Kidney epithelial cell (primary cell): ENCODE results near the gene FBXO17. TPM values are rescaled to one million over a fixed set of nuclear protein-coding genes. Genes with fewer than 3 reads are reported as not detected.

Source experiments
- DNase-seq: peaks from one replicate; pipeline ENCODE4 v3.0.0-alpha.2; 2010; ENCODE audit warnings: low read depth
- H3K27me3 ChIP-seq: 2 replicates; pipeline ENCODE4 v1.6.0; 2011; ENCODE audit warnings: low read length; ENCODE audit not compliant: control insufficient read depth, insufficient read depth
- H3K36me3 ChIP-seq: 2 replicates; pipeline ENCODE4 v1.5.1; 2011; ENCODE audit warnings: low read length; ENCODE audit not compliant: control insufficient read depth, insufficient read depth
- H3K4me3 ChIP-seq: 2 replicates; pipeline ENCODE4 v1.5.1; 2011; ENCODE audit warnings: low read depth, mild to moderate bottlenecking, control low read depth, low read length
- total RNA-seq: library from RNA; depleted of rRNA; stranded (reverse); fragments of >200 nt; gene quantifications from 2 replicates; pipeline ENCODE4 v1.2.3, GENCODE V29; 2015
- TF ChIP-seq, protein P1 (sequence below): IDR thresholded peaks from 2 replicates; pipeline ENCODE4 v1.5.1; 2011; ENCODE audit warnings: mild to moderate bottlenecking, moderate library complexity, low read length, control low read depth, inconsistent platforms; ENCODE audit not compliant: insufficient read depth, poor library complexity, severe bottlenecking

The FBXO17 gene
- total RNA-seq, 1 donor from 2014 or later: 17.9 TPM

DNA sequence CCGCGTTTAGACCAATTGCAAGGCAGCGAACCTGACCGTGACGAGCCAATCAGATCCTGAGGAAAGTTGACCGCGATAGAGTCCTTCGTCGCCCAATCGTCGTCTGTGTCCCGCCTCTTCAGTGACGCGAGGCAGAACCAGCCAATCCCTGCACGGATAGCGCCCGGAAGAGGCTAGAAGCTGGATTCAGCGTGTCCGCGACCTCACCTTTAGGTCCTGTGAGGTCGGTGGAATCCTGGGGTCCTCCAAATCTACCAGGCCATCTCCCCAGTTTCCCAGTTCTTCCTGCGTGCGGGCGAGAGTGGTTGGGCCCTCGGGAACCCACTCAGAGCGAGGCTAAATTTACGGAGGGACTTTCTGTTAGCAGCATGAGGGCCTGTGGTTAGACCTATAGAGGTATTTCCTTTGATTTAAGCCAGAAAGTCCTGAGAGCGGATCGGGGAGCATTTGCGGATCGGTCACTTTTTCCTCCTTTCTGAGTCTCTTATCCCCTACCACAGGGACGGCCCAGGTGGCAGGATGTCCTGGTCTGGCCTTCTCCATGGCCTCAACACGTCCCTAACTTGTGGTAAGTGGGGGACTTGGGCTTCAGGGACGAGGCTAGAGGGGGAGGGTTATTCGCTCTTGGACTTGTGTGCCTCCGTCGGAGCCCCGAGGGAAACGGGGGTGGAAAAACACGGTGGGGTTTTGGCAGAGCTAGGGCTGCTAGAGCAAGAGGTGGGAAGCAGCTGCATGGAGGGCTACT lies 44.6 kb downstream of the FBXO17 start, which contains the start of gene MRPS12:
MRPS12 (plus strand) TSS at position 169 of the 745 bp plus-strand sequence; CDS start at position 520, 351 bp downstream.
- Histone ChIP-seq H3K36me3 (peaks cover 1% of the 10 kb centered on the region), H3K4me3 (peak within 1 kb of the TSS; percentile 51), H3K27me3 (no peaks in the 10 kb centered on the region)
- DNase-seq: peak; percentile 94
- TF ChIP-seq, protein P1, sequence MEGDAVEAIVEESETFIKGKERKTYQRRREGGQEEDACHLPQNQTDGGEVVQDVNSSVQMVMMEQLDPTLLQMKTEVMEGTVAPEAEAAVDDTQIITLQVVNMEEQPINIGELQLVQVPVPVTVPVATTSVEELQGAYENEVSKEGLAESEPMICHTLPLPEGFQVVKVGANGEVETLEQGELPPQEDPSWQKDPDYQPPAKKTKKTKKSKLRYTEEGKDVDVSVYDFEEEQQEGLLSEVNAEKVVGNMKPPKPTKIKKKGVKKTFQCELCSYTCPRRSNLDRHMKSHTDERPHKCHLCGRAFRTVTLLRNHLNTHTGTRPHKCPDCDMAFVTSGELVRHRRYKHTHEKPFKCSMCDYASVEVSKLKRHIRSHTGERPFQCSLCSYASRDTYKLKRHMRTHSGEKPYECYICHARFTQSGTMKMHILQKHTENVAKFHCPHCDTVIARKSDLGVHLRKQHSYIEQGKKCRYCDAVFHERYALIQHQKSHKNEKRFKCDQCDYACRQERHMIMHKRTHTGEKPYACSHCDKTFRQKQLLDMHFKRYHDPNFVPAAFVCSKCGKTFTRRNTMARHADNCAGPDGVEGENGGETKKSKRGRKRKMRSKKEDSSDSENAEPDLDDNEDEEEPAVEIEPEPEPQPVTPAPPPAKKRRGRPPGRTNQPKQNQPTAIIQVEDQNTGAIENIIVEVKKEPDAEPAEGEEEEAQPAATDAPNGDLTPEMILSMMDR: no peak

DNA sequence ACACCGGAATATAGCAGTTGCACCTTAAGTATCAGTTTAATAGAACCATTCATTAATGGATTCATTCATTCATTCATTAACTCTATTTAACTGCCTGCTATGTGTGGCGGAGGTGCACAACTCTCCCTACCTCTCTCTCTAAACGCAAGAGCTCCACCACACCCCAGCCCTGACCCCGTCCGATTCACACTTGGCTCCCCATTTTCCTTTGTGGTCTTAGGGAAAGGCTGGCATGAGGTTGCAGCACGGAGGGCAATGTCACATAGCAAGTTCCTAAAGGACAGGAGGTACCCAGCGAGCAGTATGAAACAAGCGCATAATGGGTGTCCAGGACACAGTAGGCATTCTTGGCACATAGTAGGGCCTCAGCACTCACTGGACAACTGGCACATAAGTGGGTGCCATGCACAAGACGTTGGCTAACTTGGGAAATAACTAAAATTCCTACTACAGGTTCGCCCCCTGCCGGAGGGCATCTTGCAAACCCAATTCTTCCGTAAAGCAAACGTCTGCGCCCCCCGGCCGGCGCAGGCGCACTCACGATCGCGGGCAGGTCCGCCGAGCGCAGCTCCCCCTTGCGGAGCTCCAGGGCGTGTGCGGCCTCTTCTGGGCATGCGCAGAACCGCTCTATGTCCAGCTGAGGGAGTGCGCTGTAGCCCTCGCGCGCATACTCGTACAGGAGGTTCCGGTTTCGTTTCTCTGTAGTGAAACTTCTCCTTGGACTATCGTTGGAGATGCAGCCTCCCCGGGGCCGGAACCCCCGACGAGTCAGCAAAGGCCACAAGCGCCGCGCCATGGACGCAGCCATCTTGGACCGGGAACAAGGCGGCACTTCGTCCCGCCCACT lies 45.4 kb downstream of the FBXO17 start, which contains the start of gene SARS2:
SARS2 (minus strand) TSS at position 835 of the 847 bp plus-strand sequence; CDS start at position 808, 27 bp downstream.
- peak; percentile 67 for DNase-seq
- peaks cover 1% of the 10 kb centered on the region for H3K36me3 ChIP-seq
- H3K27me3 ChIP-seq: no peaks in the 10 kb centered on the region
- TF ChIP-seq, protein P1: peak; percentile 99
- H3K4me3 ChIP-seq: peak within 1 kb of the TSS; percentile 51

DNA sequence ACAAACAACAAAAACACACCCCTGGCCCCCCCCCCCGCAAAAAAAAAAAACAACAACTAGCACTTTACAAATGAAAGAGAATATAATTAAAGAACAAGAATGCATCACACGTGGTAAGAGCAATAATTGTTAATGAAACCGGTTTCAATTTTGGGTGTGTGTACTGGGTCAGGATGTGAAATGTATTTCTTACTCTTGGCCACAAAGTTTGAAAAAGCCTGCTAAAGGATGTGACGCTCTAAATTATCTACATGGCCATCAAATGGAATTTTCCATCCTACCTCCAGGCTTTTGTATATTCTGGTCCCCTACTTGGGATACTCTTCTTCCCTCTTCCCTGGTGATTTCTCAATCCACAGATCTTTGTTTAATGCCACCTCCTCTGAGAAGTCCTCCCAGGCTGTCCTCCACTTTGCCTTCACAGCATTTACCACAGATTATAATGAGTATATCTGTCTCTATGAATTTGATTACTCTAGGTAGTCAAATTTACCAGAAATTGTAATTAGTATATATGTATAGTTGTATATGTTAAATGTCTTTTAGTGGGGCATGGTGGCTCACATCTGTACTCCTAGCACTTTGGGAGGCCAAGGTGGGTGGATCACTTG lies 47.0 kb downstream of the FBXO17 start:
- Histone ChIP-seq H3K27me3 (no peaks in the 10 kb centered on the region), H3K4me3 (no peak overlapping the region), H3K36me3 (peaks cover 1% of the 10 kb centered on the region)
- TF ChIP-seq, protein P1: no peak
- DNase-seq: no peak

DNA sequence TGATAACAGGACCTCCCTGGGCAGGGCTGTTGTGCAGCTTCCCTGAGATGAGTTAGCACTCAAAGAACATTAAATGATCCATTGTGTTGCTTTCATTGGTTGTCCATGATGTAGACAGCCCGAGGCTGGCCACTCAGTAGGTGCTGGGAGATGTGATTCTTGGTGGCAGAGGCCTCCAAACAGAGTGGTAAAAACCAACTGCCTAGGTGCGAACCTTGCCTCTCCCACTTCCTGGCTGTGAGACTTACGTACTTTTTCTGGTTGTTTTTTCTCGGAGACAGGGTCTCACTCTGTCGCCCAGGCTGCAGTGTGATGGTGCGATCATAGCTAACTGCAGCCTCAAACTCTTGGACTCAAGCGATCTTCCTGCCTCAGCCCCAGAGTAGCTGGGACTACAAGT lies 51.2 kb downstream of the FBXO17 start:
- TF ChIP-seq, protein P1: no peak
- H3K4me3 ChIP-seq: no peak overlapping the region
- no peaks in the 10 kb centered on the region for H3K36me3 ChIP-seq
- no peaks in the 10 kb centered on the region for H3K27me3 ChIP-seq
- no peak for DNase-seq

DNA sequence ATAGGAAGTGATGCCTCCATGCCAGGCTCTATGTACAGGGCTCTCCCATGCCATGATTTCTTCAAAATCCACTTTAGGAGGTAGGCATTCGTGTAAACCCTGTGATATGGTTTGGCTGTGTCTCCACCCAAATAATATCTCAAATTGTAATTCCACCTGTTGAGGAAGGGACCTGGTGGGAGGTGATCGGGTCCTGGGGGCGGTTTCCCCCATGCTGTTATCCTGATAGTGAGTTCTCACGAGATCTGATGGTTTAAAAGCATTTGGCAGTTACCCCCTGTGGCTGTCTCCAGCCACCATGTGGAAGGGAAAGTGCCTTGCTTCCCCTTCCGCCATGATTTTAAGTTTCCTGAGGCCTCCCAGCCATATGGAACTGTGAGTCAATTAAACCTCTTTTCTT lies 53.1 kb downstream of the FBXO17 start:
- TF ChIP-seq, protein P1: no peak
- Histone ChIP-seq H3K27me3 (no peaks in the 10 kb centered on the region), H3K4me3 (no peak overlapping the region), H3K36me3 (no peaks in the 10 kb centered on the region)
- DNase-seq: no peak
